GM12878 (cell line): ENCODE results near the gene SOX9. TPM values are rescaled to one million over a fixed set of nuclear protein-coding genes. Genes with fewer than 3 reads are reported as not detected.

Experiments used
- ATAC-seq: fragments of 200-7000 bp; cut with Tn5 transposase; 3 replicates; pipeline ENCODE4 v1.9.1; 2020; ENCODE audit warnings: mild to moderate bottlenecking, moderate library complexity
- BruUV-seq: library from RNA; stranded (reverse); fragments of 400-500 nt; replicated peaks from 2 replicates; lab custom pipeline; 2021; lab: Mats Ljungman, UMichigan
- CTCF ChIA-PET: fragments of 300-600 bp; sonication (Branson Sonifier 250); formaldehyde crosslinking; extraction: SDS; loops from one replicate; lab custom pipeline; 2021; ENCODE audit warnings: inconsistent platforms; lab: Yijun Ruan, JAX
- POLR2A ChIA-PET: fragments of 350-600 bp; formaldehyde crosslinking; extraction: SDS; loops from one replicate; lab custom pipeline; 2021; ENCODE audit warnings: inconsistent platforms; lab: Charles Lee
- RAD21 ChIA-PET: fragments of 300-600 bp; sonication (Branson Sonifier 250); formaldehyde crosslinking; loops from one replicate; lab custom pipeline; 2023; ENCODE audit warnings: antibody characterized with exemption; ENCODE audit not compliant: unreplicated experiment; lab: Charles Lee
- SMC1A ChIA-PET: fragments of 300-600 bp; sonication (Branson Sonifier 250); formaldehyde crosslinking; loops from one replicate; lab custom pipeline; 2023; ENCODE audit not compliant: unreplicated experiment, uncharacterized antibody; lab: Charles Lee
- DNase-seq: peaks from one replicate; pipeline ENCODE4 v3.0.0-alpha.2; 2011; ENCODE audit warnings: low read depth, low spot score
- FAIRE-seq: peaks from 3 replicates; lab custom pipeline; 2011; peaks lifted over from hg19 to GRCh38; lab: Jason Lieb, UNC
- H2AFZ ChIP-seq: 2 replicates; pipeline ENCODE4 v1.6.0; 2011; ENCODE audit warnings: low read depth, low read length, control low read depth; ENCODE audit not compliant: control insufficient read depth
- H3K27ac ChIP-seq: 2 replicates; pipeline ENCODE4 v1.5.1; 2011; ENCODE audit warnings: control low read depth; ENCODE audit not compliant: control insufficient read depth, insufficient read depth
- H3K27me3 ChIP-seq, 2 experiments: replicated peaks in 1 of 2; 2 replicates each; pipeline versions ENCODE4 v1.6.0 to v1.6.1; 2011; ENCODE audit warnings: low read length in 1 of 2; ENCODE audit not compliant: control insufficient read depth in 2 of 2, insufficient read depth in 2 of 2
- H3K36me3 ChIP-seq, 2 experiments: 2 replicates each; pipeline ENCODE4 v1.5.1; 2011; ENCODE audit warnings: low read length in 1 of 2; ENCODE audit not compliant: control insufficient read depth in 2 of 2, insufficient read depth in 2 of 2
- H3K4me1 ChIP-seq: 2 replicates; pipeline ENCODE4 v1.6.1; 2011; ENCODE audit warnings: mild to moderate bottlenecking, low read length, moderate library complexity, mixed read lengths; ENCODE audit not compliant: control insufficient read depth, insufficient read depth
- H3K4me2 ChIP-seq: 2 replicates; pipeline ENCODE4 v1.6.0; 2011; ENCODE audit warnings: control low read depth; ENCODE audit not compliant: control insufficient read depth, insufficient read depth
- H3K4me3 ChIP-seq: fragments of 200-600 bp; sonication (generic); 2 replicates; pipeline ENCODE4 v1.5.1; 2016
- H3K79me2 ChIP-seq: 2 replicates; pipeline ENCODE4 v1.6.0; 2011; ENCODE audit warnings: low read length; ENCODE audit not compliant: control insufficient read depth, insufficient read depth
- H3K9ac ChIP-seq: 2 replicates; pipeline ENCODE4 v1.8.0; 2011; ENCODE audit warnings: low read length, control low read depth, mixed read lengths; ENCODE audit not compliant: control insufficient read depth, insufficient read depth
- H3K9me3 ChIP-seq: replicated peaks from 3 replicates; pipeline ENCODE4 v1.5.1; 2011; ENCODE audit warnings: mild to moderate bottlenecking, low read length; ENCODE audit not compliant: control insufficient read depth, insufficient read depth
- H4K20me1 ChIP-seq: 2 replicates; pipeline ENCODE4 v1.6.0; 2011; ENCODE audit not compliant: control insufficient read depth, insufficient read depth
- ATF3 ChIP-seq: IDR thresholded peaks from 2 replicates; pipeline ENCODE4 v1.6.1; 2011; ENCODE audit warnings: low read depth, mild to moderate bottlenecking, low read length, moderate library complexity, borderline replicate concordance; ENCODE audit errors: extremely low read depth
- BCL11A ChIP-seq: IDR thresholded peaks from 2 replicates; pipeline ENCODE4 v1.6.1; 2011; ENCODE audit warnings: low read depth, low read length
- EGR1 ChIP-seq, 2 experiments: IDR thresholded peaks; 1 replicate in 1 of 2; 2 replicates in 1 of 2; pipeline ENCODE4 v1.6.1; 2011 to 2012; ENCODE audit warnings: low read depth in 2 of 2, low read length in 2 of 2, borderline replicate concordance in 1 of 2, mild to moderate bottlenecking in 1 of 2, moderate library complexity in 1 of 2
- FOS ChIP-seq: IDR thresholded peaks from 3 replicates; pipeline ENCODE4 v1.6.1; 2011; ENCODE audit warnings: borderline replicate concordance; ENCODE audit not compliant: insufficient read length; ENCODE audit errors: extremely low read depth
- FOXM1 ChIP-seq: IDR thresholded peaks from 2 replicates; pipeline ENCODE4 v1.6.1; 2012; ENCODE audit warnings: low read depth, mild to moderate bottlenecking, inconsistent platforms, low read length, moderate library complexity
- JUNB ChIP-seq: IDR thresholded peaks from 2 replicates; pipeline ENCODE4 v1.6.1; 2016; ENCODE audit warnings: antibody characterized with exemption, mild to moderate bottlenecking
- LARP7 ChIP-seq: fragments of 450-650 bp; IDR thresholded peaks from 2 replicates; pipeline ENCODE4 v1.6.1; 2017; ENCODE audit warnings: mild to moderate bottlenecking
- PML ChIP-seq: IDR thresholded peaks from 2 replicates; pipeline ENCODE4 v1.6.1; 2012; ENCODE audit warnings: low read length, inconsistent platforms
- POLR2A ChIP-seq: IDR thresholded peaks from 2 replicates; pipeline ENCODE4 v1.6.1; 2011; ENCODE audit warnings: low read depth, mild to moderate bottlenecking, low read length
- TARDBP ChIP-seq: IDR thresholded peaks from 2 replicates; pipeline ENCODE4 v1.6.1; 2016; ENCODE audit warnings: borderline replicate concordance
- TCF3 ChIP-seq: IDR thresholded peaks from 2 replicates; pipeline ENCODE4 v1.6.1; 2012; ENCODE audit warnings: low read depth, mild to moderate bottlenecking, low read length, borderline replicate concordance; ENCODE audit not compliant: insufficient read depth
- WGBS: methylation state at CpG from one replicate; pipeline ENCODE4 v1.1.6; 2016; ENCODE audit warnings: low lambda C conversion rate; ENCODE audit not compliant: insufficient replicate concordance, insufficient coverage; ENCODE audit errors: missing lambda C conversion rate; 5-methylcytosine and 5-hydroxymethylcytosine counted together
- in situ Hi-C: fragments of 300-500 bp; cut with MboI; formaldehyde crosslinking; loops from 9 replicates; pipeline ENCODE4 v1.14.3; 2018; ENCODE audit warnings: mixed read lengths
- intact Hi-C: fragments of 100-400 bp; cut with micrococcal nuclease; formaldehyde crosslinking; loops from one replicate; pipeline ENCODE4 v1.14.2; 2022; ENCODE audit not compliant: unreplicated experiment
- polyA plus RNA-seq, 11 experiments: library from polyadenylated mRNA; depleted of rRNA in 4 of 11; unstranded in 6 of 11; stranded (reverse) in 5 of 11; fragments of >200 nt; fragmentation: Nextera tagmentation in 4 of 11; fragmentation: Illumina TruSeq in 1 of 11; extraction: Ambion mirVana in 4 of 11; extraction: Trizol in 1 of 11; gene quantifications; 1 replicate in 1 of 11; 2 replicates in 10 of 11; pipeline versions ENCODE4 v1.2.1 to v1.2.3, GENCODE V29; 2011 to 2016; ENCODE audit warnings: inconsistent platforms in 2 of 11, missing spikeins in 2 of 11, low read depth in 1 of 11
- total RNA-seq, 4 experiments: library from RNA; depleted of rRNA in 3 of 4; stranded (reverse); fragments of >200 nt in 3 of 4; fragmentation: Illumina TruSeq in 1 of 4; extraction: Trizol in 1 of 4; gene quantifications; 2 replicates each; pipeline versions ENCODE4 v1.2.1 to v1.2.3, GENCODE V29; 2013 to 2021

Gene SOX9
- total and polyA plus RNA-seq, 10 of the 15 experiments (the other 5 are each of a cell fraction or from before 2014, with no cell fraction given), result 1.2 to 19.0 (median 5.5) TPM

- TF ChIP-seq BCL11A, result no peak
Measured at GRCh38 chr17:72095316-72095715, 25.5 kb upstream of the SOX9 start (continued).

- no TSS peak for BruUV-seq
- H3K27me3 ChIP-seq, result no peaks in the 10 kb centered on the region
- no peaks in the 10 kb centered on the region for H4K20me1 ChIP-seq
- no peaks in the 10 kb centered on the region; the same call in 1 of the 3 replicates for H3K9me3 ChIP-seq
- in situ Hi-C loops, result no loop called here
- TF ChIP-seq TARDBP (no peak), ATF3 (no peak), POLR2A (no peak), LARP7 (no peak), JUNB (no peak), FOS (no peak), FOXM1 (no peak), TCF3 (no peak), EGR1 (IDR thresholded peaks at IDR 0.05; ENCODE audit: borderline replicate concordance in 1 of 2, low read depth in 2 of 2, low read length in 2 of 2) (no peak), PML (no peak)
- TF ChIP-seq, all 136 proteins: peak for 0
- ChIA-PET RAD21 (no interaction called here), SMC1A (no interaction called here), POLR2A (no interaction called here), CTCF (interaction anchor here (0.7 kb wide), 1 partner anchor 34 kb away, joined by 3 read pairs; no protein-coding TSS in a partner anchor)
- H2AFZ ChIP-seq, result no peak overlapping the region
- ATAC-seq (no peak), FAIRE-seq (no peak), DNase-seq (no peak)
- H3K4me1 ChIP-seq, result no peaks in the 10 kb centered on the region
- no peaks in the 10 kb centered on the region for H3K79me2 ChIP-seq
- no peak overlapping the region for H3K4me3 ChIP-seq
- H3K36me3 ChIP-seq, result no peaks in the 10 kb centered on the region
- H3K9ac ChIP-seq, result no peak overlapping the region
- intact Hi-C loops, result no loop called here
- H3K27ac ChIP-seq, result no peak overlapping the region
- 58% methylated on average over 10 of the region's 10 CpGs for WGBS
- no peak overlapping the region for H3K4me2 ChIP-seq
Measured at GRCh38 chr17:72097144-72097543, 23.7 kb upstream of the SOX9 start.
